ENCODE results near the gene PDSS2.

DNA sequence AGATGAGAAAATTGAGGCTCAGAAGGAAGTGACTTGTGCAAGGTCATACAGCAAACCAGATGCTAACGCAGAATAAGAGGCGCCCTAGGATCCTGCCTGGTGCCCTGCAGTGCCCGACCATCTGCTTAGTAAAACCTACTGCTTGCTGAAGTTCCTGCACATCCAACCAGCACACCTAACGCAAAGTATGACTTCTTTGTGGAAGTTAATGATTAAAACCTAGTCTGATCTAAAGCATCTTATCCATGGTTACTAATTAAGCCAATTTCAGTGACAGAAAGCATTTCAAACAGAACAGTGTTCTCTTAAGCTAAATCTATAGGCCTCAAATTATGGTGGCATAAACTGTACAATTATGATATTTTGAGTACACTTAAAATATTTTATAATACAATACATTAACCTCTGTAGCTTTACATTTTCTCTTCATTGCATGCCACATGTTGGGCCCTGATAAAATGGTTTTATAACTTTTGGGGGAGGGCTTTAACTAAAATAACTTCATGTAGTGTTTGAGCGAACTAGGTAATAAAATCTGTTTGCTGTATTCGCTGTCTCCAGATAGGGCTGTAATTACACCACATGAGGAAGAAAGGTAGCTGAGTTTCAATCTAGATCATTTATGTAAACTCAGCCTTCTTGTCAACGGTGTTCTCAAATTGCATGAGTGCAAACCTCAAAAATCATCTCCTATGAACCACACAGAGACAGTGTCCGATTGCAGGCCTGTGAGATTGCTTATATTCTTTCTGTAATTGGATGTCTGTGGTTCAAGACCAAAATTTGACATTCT, 306.5 kb downstream of the PDSS2 start:
- TF ChIP-seq POLR2AphosphoS5 (IDR thresholded peaks at IDR 0.05; ENCODE audit: low read depth, low read length) (no peak), TAF1 (IDR thresholded peaks at IDR 0.05; ENCODE audit: low read depth, low read length) (no peak), POLR2A (IDR thresholded peaks at IDR 0.05; ENCODE audit: low read depth, low read length) (no peak)

All from GM12891 (cell line).